ENCODE measurements around the gene LIN37. TPM values are rescaled to one million over a fixed set of nuclear protein-coding genes. Genes with fewer than 3 reads are reported as not detected.
A peak's percentile ranks its signal among the peaks of the same experiment; 100 is the strongest.

LIN37 gene
- total RNA-seq, 2 experiments from 2014 or later = 18.3 to 22.4 TPM

DNA sequence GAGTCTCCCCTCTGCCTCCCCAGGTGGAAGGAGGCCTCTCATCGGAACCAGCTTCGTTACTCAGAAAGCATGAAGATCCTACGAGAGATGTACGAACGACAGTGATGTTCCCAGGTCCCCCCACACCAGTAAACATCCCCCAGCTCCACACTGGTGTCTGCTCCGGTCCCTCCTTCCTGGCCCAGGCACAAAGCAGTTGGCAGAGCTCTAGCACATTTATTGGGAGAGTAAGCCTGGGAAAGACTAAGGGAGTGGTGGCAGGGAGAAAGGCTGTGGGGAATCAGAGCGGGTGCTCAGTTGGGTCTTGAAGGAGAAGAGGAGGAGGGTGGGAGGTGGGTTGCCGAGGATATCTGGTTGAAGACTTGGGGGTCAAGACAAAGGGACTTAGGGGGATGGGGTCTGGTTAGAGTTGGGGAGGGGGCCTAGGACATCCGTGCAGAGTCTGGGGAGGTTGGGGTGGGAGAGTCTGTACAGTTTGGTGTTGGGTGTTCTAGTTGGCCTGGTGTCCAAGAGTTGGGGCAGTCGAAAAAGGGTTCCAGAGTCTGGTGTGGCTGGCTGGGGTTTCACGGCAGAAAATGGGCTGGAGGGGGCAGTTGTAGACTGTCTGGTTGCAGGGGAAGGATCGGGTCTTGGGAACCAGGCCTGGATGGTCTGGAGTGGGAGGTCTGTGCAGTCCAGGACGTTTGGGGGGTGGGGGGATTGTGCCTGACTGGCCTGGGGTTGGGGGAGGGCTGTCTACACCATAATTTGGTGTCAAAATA lies 6.2 kb downstream of the LIN37 start:
- Mint-ChIP-seq H3K9me3 (no peaks in the 10 kb centered on the region), H3K36me3 (peaks cover 15% of the 10 kb centered on the region), H3K4me3 (no peak overlapping the region), H3K27me3 (peaks cover 3% of the 10 kb centered on the region), H3K4me1 (peaks cover 24% of the 10 kb centered on the region), H3K27ac (no peak overlapping the region)
- no peak for DNase-seq
- no peak for ATAC-seq (ENCODE audit: low read depth)
- POLR2A ChIA-PET = no interaction called here

DNA sequence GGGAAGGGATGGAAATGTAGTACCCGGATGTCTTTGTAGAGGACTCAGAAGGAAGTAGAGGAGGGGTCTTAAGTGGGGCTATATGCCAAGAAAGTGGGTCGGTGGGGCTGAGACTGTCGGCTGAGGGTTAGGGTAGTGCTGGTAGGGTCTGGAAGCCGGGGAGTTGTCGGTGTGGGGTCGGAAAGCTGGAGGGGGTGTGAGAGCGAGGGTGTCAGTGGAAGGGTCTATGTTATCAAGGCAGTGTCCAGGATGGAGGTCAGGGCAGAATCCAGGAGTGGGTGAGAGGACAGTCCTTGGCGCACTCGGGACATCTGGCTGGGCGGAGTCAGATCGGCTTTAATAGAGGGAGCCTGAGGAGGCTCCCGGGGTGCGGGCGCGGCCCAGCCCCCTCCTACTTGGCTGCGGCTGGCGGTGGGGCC lies 6.8 kb downstream of the LIN37 start:
- Mint-ChIP-seq H3K4me3 (peak overlapping the region; percentile 32), H3K9me3 (no peaks in the 10 kb centered on the region), H3K4me1 (peaks cover 23% of the 10 kb centered on the region), H3K27ac (no peak overlapping the region), H3K36me3 (peaks cover 18% of the 10 kb centered on the region), H3K27me3 (peaks cover 3% of the 10 kb centered on the region)
- POLR2A ChIA-PET = interaction anchor here (2.4 to 2.7 kb wide), 3 partner anchors 10 to 42 kb away, joined by 9 to 17 read pairs (median 14); partner anchors contain the start of genes IGFLR1, PSENEN and U2AF1L4
- ATAC-seq (ENCODE audit: low read depth) (no peak), DNase-seq (no peak)

DNA sequence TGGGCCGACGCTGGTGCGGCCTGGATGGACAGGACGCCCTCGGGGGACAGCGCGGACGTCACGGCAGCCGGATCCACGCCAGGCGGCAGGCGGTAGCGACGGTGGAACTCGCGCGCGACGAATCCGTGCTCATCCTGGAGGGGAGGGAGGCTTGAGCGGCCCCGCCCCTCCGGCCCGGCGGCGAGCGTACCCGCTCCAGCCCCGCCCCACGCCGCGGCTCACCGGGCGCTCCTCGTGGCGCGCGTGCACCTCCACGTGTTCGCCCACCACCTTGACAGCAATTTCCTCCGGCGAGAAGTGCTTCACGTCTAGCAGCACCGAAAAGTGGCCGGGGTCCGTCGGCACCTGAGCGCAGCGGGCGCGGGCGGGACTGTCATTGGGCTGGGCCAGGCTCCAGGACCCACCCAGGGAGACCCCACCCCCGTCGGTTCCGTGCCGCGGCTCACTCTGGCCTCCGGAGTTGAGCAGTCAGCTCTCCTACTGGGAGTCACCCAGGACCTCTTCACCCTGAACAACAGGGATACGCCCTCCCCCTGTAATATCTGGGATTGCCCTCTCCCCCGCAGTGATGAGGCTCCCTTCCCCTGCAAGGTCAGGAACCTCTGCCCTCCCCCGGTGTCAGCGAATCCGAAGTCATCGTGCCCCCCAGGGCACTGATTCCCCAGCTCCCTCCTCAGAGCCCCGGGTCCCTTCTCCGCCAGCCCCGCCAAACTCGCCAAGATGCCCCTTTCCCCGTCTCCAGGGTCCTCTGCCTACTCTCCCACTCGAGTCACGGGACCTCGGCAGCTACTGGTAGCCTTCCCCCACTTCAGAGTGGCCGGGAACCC lies 7.4 kb downstream of the LIN37 start:
- POLR2A ChIA-PET = interaction anchor here (1.9 to 2.7 kb wide), 4 partner anchors 11 to 43 kb away, joined by 7 to 17 read pairs (median 12); partner anchors contain the start of genes IGFLR1, PSENEN and U2AF1L4
- Mint-ChIP-seq H3K27me3 (peaks cover 3% of the 10 kb centered on the region), H3K27ac (peak overlapping the region; percentile 21), H3K4me1 (peaks cover 20% of the 10 kb centered on the region), H3K9me3 (no peaks in the 10 kb centered on the region), H3K36me3 (peaks cover 19% of the 10 kb centered on the region), H3K4me3 (peak overlapping the region; percentile 58)
- ATAC-seq (ENCODE audit: low read depth) (no peak), DNase-seq (peak; percentile 70)

DNA sequence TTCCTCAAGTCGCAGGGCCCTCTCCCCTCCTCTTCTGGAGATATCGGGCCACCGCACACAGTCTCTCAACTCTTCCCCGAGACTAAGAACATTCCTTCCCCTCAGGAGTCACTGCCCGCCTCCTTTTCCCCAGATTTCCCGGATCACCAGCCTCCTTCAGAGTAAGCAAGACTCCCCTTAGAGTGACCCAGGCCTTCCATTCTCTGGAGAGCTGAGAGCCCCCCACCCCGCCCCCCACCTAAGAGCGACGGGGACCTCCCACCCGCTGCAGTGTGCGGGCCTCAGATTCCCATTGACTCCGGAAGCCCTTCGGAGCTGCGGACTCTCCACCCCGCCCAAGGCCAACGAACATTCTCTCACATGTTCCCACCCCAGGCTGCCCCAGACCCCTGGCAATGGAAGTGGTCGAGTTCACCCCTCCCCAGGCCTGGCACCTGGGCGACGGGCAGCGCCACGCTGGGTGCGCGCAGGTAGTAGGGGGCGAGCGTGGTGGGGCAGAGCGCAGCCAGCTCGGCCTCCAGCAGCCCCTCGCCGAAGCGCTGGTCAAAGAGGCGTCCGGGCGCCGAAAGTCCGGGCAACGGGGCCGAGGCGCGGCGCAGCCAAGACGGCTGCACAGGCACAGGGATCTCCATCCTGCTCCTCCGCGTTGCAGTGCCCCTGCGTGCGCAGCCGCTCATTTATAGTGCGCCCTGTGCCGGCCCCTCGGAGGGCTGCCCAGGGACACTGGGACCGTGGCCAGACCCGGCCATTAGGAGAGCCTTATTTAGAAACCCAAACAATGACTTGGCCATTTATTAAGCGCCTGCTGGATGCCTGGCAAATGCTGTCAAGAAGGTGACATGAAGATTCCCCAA lies 8.2 kb downstream of the LIN37 start, which contains the start of gene HSPB6:
Gene HSPB6, minus strand, starts transcription at position 653 of the 854 bp plus-strand sequence. Its CDS starts 21 bp downstream, at position 632.
- H3K36me3 Mint-ChIP-seq = peaks cover 21% of the 10 kb centered on the region
- DNase-seq (no peak), ATAC-seq (ENCODE audit: low read depth) (no peak)
- peak within 1 kb of the TSS; percentile 93 for H3K27ac Mint-ChIP-seq
- H3K4me3 Mint-ChIP-seq = peak within 1 kb of the TSS; percentile 90
- H3K9me3 Mint-ChIP-seq = no peaks in the 10 kb centered on the region
- POLR2A ChIA-PET = interaction anchor here (0.9 to 2.9 kb wide), 7 partner anchors 8 to 112 kb away, joined by 3 to 21 read pairs (median 9); partner anchors contain the start of genes IGFLR1, LIN37, PSENEN and U2AF1L4
- H3K27me3 Mint-ChIP-seq = peaks cover 3% of the 10 kb centered on the region
- H3K4me1 Mint-ChIP-seq = peaks cover 20% of the 10 kb centered on the region

DNA sequence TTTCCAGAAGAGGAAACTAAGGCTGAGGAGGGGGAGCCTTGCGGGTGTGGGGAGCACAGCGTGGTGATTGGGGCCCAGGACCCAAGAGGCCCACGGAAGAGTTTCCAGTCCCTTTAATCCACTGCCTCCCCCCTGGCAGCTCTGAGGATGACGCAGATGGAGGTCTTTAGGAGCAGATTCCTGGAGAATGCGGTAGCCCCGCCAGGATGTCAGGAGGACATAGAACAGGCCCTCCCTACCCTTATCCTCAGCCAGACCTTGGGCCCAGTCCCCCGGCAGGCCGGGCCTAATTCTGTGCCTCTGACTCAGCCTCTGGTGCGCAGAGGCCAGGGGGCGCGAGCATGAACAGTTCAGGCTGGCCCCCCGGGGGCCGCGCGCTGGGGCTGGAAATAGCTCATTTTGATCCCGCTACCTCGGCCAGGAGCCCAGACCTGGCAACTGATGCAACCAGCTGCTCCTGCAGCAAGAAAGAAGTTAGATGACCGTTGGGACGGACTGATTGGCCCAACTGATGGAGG lies 8.9 kb downstream of the LIN37 start:
- Mint-ChIP-seq H3K4me3 (peak overlapping the region; percentile 90), H3K4me1 (peaks cover 23% of the 10 kb centered on the region), H3K9me3 (no peaks in the 10 kb centered on the region), H3K36me3 (peaks cover 26% of the 10 kb centered on the region), H3K27ac (peak overlapping the region; percentile 93), H3K27me3 (peaks cover 3% of the 10 kb centered on the region)
- POLR2A ChIA-PET = interaction anchor here (0.9 to 2.9 kb wide), 7 partner anchors 9 to 113 kb away, joined by 3 to 21 read pairs (median 9); partner anchors contain the start of genes IGFLR1, LIN37, PSENEN and U2AF1L4
- DNase-seq (peak; percentile 62), ATAC-seq (ENCODE audit: low read depth) (peak; percentile 5)

DNA sequence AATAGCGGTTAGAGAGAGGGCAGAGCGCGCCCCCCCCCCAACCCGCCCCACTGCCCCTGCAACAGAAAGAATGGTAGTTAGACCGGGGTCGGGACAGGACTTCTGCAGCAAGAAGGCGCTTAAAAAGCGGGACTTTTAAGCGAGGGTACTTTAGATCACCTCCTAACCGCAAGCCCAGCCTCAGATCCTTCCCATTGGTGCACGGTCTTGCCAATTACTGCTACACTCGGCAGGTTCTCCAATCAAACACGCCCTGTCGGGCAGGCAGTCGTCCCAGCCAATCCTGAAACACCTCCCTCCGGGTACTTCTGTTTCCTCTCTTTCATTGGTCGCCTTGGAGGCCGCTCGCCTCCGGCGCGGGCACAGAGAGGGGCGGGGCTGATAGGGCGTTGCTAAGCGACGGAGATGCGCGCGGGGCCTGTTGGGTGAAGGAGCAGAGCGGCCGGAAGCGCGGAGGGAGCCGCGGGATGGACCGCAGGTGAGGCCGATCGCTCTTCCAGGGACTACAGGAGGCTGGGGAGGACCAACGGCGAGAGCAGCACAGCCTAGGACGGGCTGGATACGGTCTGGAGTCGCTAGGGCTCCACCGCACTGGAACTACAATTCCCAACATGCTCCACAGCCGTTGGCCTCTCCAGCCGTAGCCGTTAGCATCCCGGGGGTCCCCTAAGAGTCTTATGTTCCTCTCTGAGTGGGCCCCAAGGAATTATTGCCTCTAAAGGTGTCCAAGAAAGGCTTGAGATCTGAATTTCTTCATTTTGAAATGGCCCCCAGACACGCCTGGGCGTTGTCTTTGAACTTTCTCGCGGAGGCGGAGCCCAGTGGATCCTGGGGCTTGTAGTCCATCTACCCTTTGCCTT lies 9.6 kb downstream of the LIN37 start, which contains the start of gene PROSER3:
Gene PROSER3, plus strand, starts transcription at position 428 of the 860 bp plus-strand sequence. Its CDS starts 40 bp downstream, at position 468.
- Mint-ChIP-seq H3K4me1 (peaks cover 23% of the 10 kb centered on the region), H3K4me3 (peak within 1 kb of the TSS; percentile 90), H3K36me3 (peaks cover 27% of the 10 kb centered on the region), H3K9me3 (no peaks in the 10 kb centered on the region), H3K27me3 (peaks cover 3% of the 10 kb centered on the region), H3K27ac (peak within 1 kb of the TSS; percentile 93)
- DNase-seq = peak; percentile 98
- peak; percentile 96 for ATAC-seq (ENCODE audit: low read depth)
- POLR2A ChIA-PET = interaction anchor here (0.9 to 2.9 kb wide), 7 partner anchors 9 to 114 kb away, joined by 3 to 21 read pairs (median 9); partner anchors contain the start of genes IGFLR1, LIN37, PSENEN and U2AF1L4

DNA sequence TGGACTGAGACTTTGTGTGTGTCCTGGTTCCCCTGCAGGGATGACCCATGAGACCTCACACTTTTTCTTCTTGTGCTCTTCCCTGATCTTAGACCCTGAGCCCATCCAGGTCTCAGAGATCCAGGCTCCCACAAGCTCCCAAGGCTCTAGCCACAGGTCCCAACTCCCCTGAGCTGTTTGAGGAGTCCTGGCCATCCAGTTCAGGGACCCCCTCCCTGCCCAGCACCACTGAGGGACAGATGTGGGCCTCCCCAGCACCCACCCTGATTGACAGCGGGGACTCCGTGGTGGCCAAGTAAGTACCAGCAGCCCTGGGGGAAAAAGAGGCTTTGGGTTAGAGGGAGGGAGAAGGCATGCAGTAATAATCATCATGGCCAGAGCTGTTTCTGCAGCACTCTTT lies 11.3 kb downstream of the LIN37 start:
- Mint-ChIP-seq H3K27ac (no peak overlapping the region), H3K27me3 (peaks cover 3% of the 10 kb centered on the region), H3K9me3 (no peaks in the 10 kb centered on the region), H3K4me1 (peaks cover 23% of the 10 kb centered on the region), H3K36me3 (peaks cover 25% of the 10 kb centered on the region), H3K4me3 (peak overlapping the region; percentile 90)
- POLR2A ChIA-PET = interaction anchor here (0.9 to 1.9 kb wide), 3 partner anchors 11 to 19 kb away, joined by 4 to 6 read pairs (median 4); partner anchors contain the start of genes LIN37, PSENEN and U2AF1L4
- DNase-seq = no peak
- ATAC-seq (ENCODE audit: low read depth) = no peak

DNA sequence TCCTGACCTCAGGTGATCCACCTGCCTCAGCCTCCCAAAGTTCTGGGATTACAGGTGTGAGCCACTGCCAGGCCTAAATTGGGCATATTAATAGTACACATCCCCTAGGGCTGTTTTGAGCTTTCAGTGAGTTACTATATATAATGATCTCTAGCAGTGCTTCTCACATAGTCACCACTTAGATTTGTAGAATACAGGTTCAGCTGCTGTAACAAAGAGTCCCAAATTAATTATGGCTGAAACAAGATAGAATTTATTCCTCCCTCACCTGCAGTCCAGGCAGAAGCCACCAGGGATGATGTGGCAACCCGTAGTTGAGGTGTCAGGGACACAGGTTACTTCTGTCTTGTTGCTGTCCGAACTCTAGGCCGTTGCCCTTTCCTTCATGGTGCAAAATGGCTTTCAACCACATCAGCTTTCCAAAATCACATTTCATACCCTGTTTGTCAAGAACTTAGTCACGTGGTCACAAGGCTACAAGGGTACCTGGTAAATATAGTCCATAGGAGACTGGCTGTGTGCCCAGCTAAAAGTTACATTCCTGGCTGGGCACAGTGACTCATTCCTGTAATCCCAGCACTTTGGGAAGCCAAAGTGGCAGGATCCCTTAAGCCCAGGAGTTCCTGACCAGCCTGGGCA lies 12.5 kb downstream of the LIN37 start:
- no peaks in the 10 kb centered on the region for H3K27me3 Mint-ChIP-seq
- no peak for ATAC-seq (ENCODE audit: low read depth)
- H3K36me3 Mint-ChIP-seq = peaks cover 23% of the 10 kb centered on the region
- H3K4me1 Mint-ChIP-seq = peaks cover 24% of the 10 kb centered on the region
- POLR2A ChIA-PET = interaction anchor here (1.9 kb wide), 1 partner anchor 12 kb away, joined by 6 read pairs; the partner anchor contains the start of gene LIN37
- H3K9me3 Mint-ChIP-seq = no peaks in the 10 kb centered on the region
- DNase-seq = no peak
- no peak overlapping the region for H3K4me3 Mint-ChIP-seq
- H3K27ac Mint-ChIP-seq = no peak overlapping the region

DNA sequence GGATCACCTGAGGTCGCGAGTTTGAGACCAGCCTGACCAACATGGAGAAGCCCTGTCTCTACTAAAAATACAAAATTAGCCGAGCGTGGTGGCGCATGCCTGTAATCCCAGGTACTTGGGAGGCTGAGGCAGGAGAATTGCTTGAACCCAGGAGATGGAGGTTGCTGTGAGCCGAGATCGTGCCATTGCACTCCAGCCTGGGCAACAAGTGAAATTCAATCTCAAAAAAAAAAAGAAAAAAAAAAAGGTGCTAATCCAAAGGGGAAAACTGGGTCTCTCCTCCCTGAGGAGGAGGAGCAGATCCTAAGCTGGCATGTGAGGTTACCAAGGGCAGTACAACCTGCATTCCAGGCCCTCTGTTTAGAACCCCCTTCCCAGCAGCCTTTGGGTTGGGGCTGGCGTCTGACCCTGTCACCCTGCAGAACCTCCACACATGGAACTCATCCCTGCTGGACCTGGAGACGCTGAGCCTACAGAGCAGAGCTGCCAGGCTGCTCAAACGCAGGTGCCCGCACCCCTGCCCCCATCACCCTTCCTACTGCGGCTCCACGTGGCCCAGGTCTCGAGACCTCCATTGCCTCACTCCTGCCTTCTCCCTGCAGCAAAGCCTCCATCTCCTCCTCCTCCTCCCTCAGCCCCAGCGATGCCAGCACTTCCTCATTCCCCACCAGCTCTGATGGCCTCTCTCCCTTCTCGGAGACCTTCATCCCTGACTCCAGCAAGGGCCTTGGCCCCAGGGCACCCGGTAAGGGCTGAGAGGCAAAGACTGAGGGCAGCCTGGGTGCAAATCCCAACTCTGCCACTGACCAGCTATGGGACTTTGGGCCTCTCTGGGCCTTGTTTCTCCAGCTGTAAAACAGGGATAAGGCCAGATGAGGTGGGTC lies 16.3 kb downstream of the LIN37 start:
- Mint-ChIP-seq H3K27me3 (no peaks in the 10 kb centered on the region), H3K4me1 (peaks cover 6% of the 10 kb centered on the region), H3K9me3 (no peaks in the 10 kb centered on the region), H3K4me3 (no peak overlapping the region), H3K36me3 (peaks cover 19% of the 10 kb centered on the region), H3K27ac (no peak overlapping the region)
- DNase-seq (no peak), ATAC-seq (ENCODE audit: low read depth) (no peak)
- POLR2A ChIA-PET = interaction anchor here (0.7 kb wide), 1 partner anchor 21 kb away, joined by 4 read pairs; no protein-coding TSS in a partner anchor

DNA sequence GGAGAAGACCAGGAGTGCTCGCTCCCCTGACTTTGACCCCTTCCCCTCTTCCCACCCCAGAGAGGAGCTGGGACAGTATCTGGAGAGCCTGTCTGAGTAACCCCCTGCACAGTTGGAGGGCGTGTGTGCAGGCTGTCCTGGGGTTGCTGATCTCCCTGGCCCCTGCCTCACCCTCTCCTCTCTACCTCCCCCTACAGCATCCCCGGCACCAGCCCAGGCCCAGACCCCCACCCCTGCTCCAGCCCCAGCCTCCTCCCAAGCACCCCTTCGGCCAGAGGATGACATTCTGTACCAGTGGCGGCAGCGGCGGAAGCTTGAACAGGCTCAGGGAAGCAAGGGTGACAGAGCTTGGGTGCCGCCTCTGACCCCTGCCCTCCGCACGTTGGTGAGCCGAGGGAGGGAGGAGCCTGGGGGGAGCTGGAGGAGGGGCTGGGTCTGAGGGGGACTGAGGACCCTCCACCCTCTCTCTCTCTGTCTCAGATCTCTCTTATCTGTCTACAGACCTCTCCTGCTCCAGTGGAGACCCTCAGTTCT lies 18.3 kb downstream of the LIN37 start:
- Mint-ChIP-seq H3K9me3 (no peaks in the 10 kb centered on the region), H3K27me3 (no peaks in the 10 kb centered on the region), H3K27ac (no peak overlapping the region), H3K4me3 (no peak overlapping the region), H3K4me1 (peaks cover 6% of the 10 kb centered on the region), H3K36me3 (peaks cover 15% of the 10 kb centered on the region)
- POLR2A ChIA-PET = interaction anchor here (1.1 to 2.6 kb wide), 2 partner anchors 9 to 19 kb away, joined by 5 read pairs; partner anchors contain the start of genes HSPB6 and LIN37
- DNase-seq (no peak), ATAC-seq (ENCODE audit: low read depth) (peak; percentile 26)

Data from activated naive CD8-positive, alpha-beta T cell treated with anti-CD3 and anti-CD28 coated beads, Interleukin-2, amount 10 ng/mL, durations not matched to agents 7 days and 5 days (primary cell).